GM21576 (cell line): ENCODE results near the gene LNPK.
"Not testable (repeated sequence)": the region's sequence is repeated elsewhere in the genome, so short reads cannot be mapped to it uniquely, and the experiment has no call there.

Source experiments
- ATAC-seq: cut with Tn5 transposase; IDR thresholded peaks from one replicate; pipeline ENCODE4 v1.9.1; 2021; ENCODE audit warnings: mild to moderate bottlenecking, moderate library complexity; ENCODE audit not compliant: unreplicated experiment

Gene LNPK

GRCh38 chr2:175973373-175973772 is 28.7 kb downstream of the LNPK start:
- no peak for ATAC-seq

- no peak for ATAC-seq
Observed at GRCh38 chr2:175966839-175967238, 35.2 kb downstream of the LNPK start.

- no peak for ATAC-seq
Observed at GRCh38 chr2:175965773-175966172, 36.3 kb downstream of the LNPK start.

DNA sequence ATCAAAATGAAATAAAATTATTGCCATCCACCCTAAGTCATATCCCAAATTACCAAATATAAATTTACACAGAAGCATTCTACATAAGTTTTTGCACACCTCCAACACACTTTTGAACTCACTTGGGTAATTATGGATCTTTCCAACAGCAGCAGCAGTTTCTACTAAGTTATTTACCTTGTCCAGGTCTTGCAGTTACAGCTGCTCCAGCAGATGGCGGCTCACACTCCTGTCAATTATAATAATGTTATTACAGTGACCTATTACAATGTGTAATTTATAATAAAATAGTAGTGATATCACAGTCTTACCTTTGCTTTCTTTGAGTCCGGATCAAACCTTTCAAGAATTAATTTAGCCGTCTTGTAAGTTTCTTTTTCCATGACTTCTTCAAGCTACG is 37.9 kb downstream of the LNPK start:
- ATAC-seq = no peak

DNA sequence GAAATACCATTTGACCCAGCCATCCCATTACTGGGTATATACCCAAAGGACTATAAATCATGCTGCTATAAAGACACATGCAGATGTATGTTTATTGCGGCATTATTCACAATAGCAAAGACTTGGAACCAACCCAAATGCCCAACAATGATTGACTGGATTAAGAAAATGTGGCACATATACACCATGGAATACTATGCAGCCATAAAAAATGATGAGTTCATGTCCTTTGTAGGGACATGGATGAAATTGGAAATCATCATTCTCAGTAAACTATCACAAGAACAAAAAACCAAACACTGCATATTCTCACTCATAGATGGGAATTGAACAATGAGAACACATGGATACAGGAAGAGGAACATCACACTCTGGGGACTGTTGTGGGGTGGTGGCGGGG is 38.9 kb downstream of the LNPK start:
- ATAC-seq = not testable (repeated sequence)

GRCh38 chr2:175957845-175958244 is 44.2 kb downstream of the LNPK start:
- ATAC-seq = no peak

DNA sequence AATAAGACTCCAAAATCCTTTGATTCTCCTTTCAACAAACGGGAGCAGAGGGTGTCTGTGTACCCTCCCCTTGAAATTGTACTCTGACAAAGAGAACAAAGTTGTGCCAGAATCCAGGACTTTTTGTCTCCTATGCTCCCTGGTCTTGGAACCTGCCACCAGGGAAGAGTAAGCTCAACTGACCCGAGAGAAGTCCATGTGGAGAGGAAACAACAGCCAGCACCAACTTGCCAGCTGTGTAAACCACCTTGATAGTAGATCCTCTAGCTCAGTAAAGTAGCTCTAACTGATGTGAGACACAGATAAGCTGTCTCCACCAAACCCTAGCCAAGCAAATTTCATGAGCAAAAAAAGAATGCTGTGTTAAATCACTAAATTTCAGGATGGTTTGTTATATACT is 46.9 kb downstream of the LNPK start:
- ATAC-seq = no peak

GRCh38 chr2:175950512-175950911 is 51.6 kb downstream of the LNPK start:
- ATAC-seq = no peak

DNA sequence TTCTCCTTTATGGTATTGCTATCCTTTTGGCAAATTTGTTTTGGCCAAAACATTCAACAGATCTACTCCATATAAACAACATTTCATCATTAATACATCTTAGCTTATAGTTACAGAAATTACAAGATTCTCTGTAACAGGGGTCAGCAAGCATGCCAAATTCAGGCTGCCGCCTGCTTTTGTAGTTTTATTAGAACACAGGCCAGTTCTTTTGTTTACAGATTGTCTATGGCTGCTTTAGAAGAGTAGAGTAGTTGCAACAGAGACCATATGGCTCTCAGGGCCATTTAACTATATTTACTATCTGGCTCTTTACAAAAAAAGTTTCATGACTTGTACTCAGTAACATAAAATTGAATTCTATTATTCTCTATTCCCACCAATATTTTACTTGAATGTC is 53.9 kb downstream of the LNPK start:
- no peak for ATAC-seq

DNA sequence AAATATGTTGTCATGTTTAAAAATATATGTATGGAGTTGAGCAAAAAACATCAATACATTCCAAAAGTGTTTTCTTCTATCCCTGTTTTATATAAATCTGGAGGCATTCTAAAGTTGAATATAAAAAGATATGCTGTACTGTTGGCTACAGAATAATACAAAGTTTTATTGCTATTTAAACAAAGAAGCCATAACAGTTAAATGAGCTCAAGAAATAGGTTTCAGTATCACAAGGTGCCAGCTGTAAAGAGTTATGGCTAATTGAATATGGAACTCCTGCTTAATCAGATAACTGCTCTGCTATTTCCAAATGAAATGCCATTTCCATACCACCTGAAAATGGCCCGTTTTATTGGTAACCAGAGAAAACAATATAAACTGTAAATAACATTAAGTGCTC is 55.0 kb downstream of the LNPK start:
- ATAC-seq = no peak

GRCh38 chr2:175941699-175942098 is 60.4 kb downstream of the LNPK start:
- ATAC-seq = no peak

- ATAC-seq = no peak
Observed at GRCh38 chr2:175937216-175937615, 64.9 kb downstream of the LNPK start.

- no peak for ATAC-seq
Observed at GRCh38 chr2:175935289-175936181, 66.5 kb downstream of the LNPK start.

GRCh38 chr2:175932675-175933074 is 69.4 kb downstream of the LNPK start:
- no peak for ATAC-seq

DNA sequence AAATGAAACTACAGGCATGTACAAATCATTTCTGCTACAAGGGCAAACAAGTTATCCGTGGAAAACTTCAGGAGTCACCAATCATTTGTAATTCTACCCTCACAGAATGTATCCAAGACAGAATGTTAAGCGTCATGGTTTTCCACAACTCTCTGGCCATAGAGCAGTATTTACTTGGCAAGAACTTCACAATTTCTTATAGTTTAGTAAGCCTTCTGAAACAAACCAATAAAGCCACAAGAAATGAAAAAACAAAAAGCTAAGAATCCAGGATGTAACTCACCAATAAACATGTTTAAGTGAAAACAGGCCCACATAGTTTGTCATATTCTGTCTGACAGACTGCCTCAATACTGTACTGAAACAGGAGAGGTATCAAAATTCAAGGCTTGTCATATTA is 70.3 kb downstream of the LNPK start:
- ATAC-seq = no peak

GRCh38 chr2:175930504-175930903 is 71.6 kb downstream of the LNPK start:
- ATAC-seq = no peak

DNA sequence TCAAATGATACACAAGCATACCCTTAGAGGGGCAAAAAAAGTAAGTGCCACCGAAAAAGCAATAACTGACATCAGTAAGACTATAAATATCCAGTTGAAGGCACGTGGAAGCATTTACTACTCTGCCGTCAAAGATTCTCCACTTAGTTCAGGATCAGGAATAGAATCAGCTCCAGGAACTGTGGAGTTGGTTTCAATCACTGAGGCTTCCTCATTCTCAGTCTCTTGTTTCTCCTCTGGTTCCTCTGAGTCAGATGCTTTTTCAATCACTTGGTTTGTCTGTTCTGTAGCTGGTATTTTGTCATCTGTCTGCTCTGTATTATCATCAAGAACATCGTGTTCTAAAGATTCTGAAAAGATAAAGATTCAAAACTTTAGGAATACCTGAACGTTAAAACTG is 72.2 kb downstream of the LNPK start:
- ATAC-seq = no peak

GRCh38 chr2:175926272-175926671 is 75.8 kb downstream of the LNPK start:
- no peak for ATAC-seq

DNA sequence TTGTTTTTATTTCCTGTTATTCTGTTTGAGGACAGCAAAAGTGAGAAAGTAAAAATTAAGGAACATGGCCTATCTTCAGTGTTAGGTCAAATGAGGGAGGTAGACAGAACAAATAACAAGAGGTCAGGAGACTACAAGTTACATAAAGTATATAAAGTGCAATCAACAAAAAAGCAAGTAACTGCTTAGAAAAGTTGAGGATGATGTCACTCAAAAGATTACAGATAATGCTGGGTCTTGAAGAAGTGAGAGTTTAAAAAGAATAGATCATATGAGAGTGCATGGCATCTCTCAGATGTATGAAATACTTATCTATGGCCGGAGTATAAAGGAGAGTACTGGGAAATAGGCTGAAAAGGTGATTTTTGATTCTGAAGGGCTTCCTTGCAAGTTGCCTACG is 79.9 kb downstream of the LNPK start:
- ATAC-seq = no peak

DNA sequence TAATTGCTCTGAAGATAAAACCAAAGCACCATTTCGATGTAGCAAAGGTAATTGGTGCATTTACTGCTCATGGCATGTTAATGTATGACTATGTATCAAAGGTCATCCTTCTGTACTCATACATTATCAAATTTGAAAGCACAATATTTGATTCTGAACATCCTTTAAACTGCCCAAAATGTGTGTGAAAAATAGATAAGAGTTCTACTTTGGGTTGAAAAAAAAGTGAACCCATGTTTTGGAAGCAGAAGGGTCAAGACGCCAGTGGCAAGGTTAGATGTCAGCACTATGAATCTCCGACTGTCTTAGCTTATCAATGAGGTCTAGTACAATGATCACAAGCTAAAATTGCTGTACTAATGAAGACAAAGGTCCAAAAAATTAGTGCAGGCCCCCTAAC is 83.1 kb downstream of the LNPK start:
- ATAC-seq = no peak

DNA sequence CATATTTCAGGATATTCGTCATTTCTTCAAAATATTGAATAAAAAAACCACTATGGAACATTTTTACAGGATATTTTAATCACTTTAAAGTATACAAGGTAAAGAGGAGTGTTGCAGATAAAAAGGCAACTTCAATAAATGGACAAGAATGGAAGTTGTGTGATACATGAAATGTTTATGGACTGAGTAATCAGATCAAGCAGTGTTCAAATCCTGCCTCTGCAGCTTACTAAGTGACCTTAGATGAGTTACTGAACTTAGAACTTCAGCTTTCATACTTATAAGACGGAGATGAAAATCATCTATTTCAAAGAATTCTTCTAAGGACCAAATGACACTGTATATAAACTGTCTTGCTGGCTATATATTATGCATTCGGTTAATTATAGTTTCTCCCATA is 87.2 kb downstream of the LNPK start:
- no peak for ATAC-seq

DNA sequence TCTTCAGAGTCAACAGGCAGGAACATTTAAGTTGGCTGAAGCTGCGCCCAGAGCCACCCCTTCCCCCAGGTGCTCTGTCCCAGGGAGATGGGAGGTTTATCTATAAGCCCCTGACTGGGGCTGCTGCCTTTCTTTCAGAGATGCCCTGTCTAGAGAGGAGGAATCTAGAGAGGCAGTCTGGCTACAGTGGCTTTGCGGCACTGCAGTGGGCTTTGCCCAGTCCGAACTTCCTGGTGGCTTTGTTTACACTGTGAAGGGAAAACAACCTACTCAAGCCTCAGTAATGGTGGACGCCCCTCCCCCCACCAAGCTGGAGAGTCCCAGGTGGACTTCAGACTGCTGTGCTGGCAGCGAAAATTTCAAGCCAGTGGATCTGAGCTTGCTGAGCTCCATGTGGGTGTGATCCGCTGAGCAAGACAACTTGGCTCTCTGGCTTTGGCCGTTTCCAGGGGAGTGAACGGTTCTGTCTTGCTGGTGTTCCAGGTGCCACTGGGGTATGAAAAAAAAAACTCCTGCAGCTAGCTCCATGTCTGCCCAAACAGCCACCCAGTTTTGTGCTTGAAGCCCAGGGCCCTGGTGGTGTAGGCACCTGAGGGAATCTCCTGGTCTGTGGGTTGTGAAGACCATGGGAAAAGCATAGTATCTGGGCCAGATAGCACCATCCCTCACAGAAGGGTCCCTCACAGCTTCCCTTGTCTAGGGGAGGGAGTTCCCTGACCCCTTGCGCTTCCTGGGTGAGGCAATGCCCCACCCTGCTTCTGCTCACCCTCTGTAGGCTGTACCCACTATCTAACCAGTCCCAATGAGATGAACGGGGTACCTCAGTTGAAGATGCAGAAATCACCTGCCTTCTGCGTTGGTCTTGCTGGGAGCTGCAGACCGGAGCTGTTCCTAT is 88.0 kb downstream of the LNPK start:
- not testable (repeated sequence) for ATAC-seq
